SK-N-MC (cell line): ENCODE results near the gene KLKB1.

ENCODE experiments used
- EZH2 ChIP-seq: fragments of 200-600 bp; sonication (generic); IDR thresholded peaks from one replicate; pipeline ENCODE4 v1.6.1; 2017; ENCODE audit warnings: antibody characterized with exemption
- FOXP2 ChIP-seq: optimal IDR thresholded peaks from 2 replicates; pipeline ENCODE3; 2011; ENCODE audit warnings: mild to moderate bottlenecking, moderate library complexity; ENCODE audit not compliant: insufficient read depth; ENCODE audit errors: extremely low read length, control extremely low read depth
- POLR2AphosphoS5 ChIP-seq: IDR thresholded peaks from 2 replicates; pipeline ENCODE4 v1.6.1; 2012; ENCODE audit warnings: mild to moderate bottlenecking, low read depth, low read length, borderline replicate concordance

DNA sequence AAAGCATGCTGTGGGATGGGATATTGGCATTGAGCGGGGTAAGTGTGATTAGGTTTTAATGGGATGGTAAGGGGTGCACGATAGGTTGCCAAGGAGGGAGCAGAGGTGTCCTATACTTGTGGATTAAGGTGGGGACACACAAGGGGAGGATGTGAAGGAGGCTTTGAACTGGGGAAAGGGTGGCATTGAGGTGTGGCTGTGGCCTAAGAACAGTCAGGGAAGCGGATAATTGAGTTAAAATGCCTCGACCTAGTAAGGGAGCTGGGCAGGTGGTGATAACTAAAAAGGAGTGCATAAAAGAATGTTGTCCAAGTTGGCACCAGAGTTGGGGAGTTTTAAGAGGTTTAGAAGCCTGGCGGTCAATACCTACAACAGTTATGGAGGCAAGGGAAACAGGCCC, 17.5 kb downstream of the KLKB1 start:
- TF ChIP-seq EZH2 (no peak), POLR2AphosphoS5 (no peak), FOXP2 (no peak)
